HCT116 (cell line): Measurements from ENCODE around the gene ETS2. TPM values are rescaled to one million over a fixed set of nuclear protein-coding genes. Genes with fewer than 3 reads are reported as not detected.

ENCODE experiments used
- ATAC-seq: fragments of 200-7000 bp; cut with Tn5 transposase; 2 replicates; pipeline ENCODE4 v1.9.1; 2020; ENCODE audit warnings: mild to moderate bottlenecking, moderate library complexity
- BruUV-seq: library from RNA; stranded (reverse); fragments of 400-500 nt; replicated peaks from 2 replicates; lab custom pipeline; 2021; lab: Mats Ljungman, UMichigan
- CTCF ChIA-PET: fragments of 300-600 bp; sonication (Branson Sonifier 250); formaldehyde crosslinking; loops from one replicate; lab custom pipeline; 2021; ENCODE audit warnings: antibody characterized with exemption; lab: Charles Lee
- POLR2A ChIA-PET: fragments of 300-600, 350-600 bp; sonication (Branson Sonifier 250); formaldehyde crosslinking; loops from one replicate; lab custom pipeline; 2021; ENCODE audit warnings: antibody characterized with exemption; lab: Charles Lee
- RAD21 ChIA-PET, 2 experiments: fragments of 300-600 bp; sonication (Branson Sonifier 250); formaldehyde crosslinking; loops; one replicate each; lab custom pipeline; 2023; ENCODE audit warnings: low total read pairs in 2 of 2; ENCODE audit not compliant: uncharacterized antibody in 2 of 2, unreplicated experiment in 2 of 2, low non-redundant PET in 1 of 2; lab: Charles Lee
- DNase-seq: peaks from one replicate; pipeline ENCODE4 v3.0.0-alpha.2; 2010; ENCODE audit warnings: low read depth, low spot score
- H2AFZ ChIP-seq: fragments of 200-600 bp; shearing (Covaris generic), sonication (generic); 2 replicates; pipeline ENCODE4 v1.6.1; 2017; ENCODE audit warnings: low read depth, mixed run types, mixed read lengths, antibody characterized with exemption, low read length; ENCODE audit not compliant: poor library complexity, severe bottlenecking
- H3K27ac ChIP-seq: 2 replicates; pipeline ENCODE4 v1.5.1; 2012; ENCODE audit warnings: low read depth, low read length
- H3K27me3 ChIP-seq: fragments of 200-600 bp; sonication (generic); 2 replicates; pipeline ENCODE4 v1.6.1; 2016; ENCODE audit warnings: mixed run types, low read length, mixed read lengths; ENCODE audit not compliant: insufficient read depth
- H3K36me3 ChIP-seq, 2 experiments: fragments of 200-500 bp in 1 of 2; fragments of 200-600 bp in 1 of 2; sonication (Bioruptor generic) in 1 of 2; sonication (generic) in 1 of 2; 2 replicates each; pipeline versions ENCODE4 v1.5.1 to v1.6.1; 2014 to 2016; ENCODE audit warnings: low read length in 2 of 2, inconsistent platforms in 1 of 2, mixed read lengths in 1 of 2, mixed run types in 1 of 2; ENCODE audit not compliant: insufficient read depth in 2 of 2, control insufficient read depth in 1 of 2
- H3K4me1 ChIP-seq, 2 experiments: fragments of 200-600 bp in 1 of 2; sonication (generic) in 1 of 2; 2 replicates each; pipeline versions ENCODE4 v1.5.1 to v1.6.1; 2012 to 2017; ENCODE audit warnings: low read length in 2 of 2, inconsistent platforms in 1 of 2, mild to moderate bottlenecking in 1 of 2, mixed read lengths in 1 of 2, mixed run types in 1 of 2, moderate library complexity in 1 of 2; ENCODE audit not compliant: insufficient read depth in 2 of 2, control insufficient read depth in 1 of 2
- H3K4me2 ChIP-seq: fragments of 200-600 bp; sonication (generic); 2 replicates; pipeline ENCODE4 v1.6.1; 2017; ENCODE audit warnings: mixed run types, low read length, mixed read lengths
- H3K4me3 ChIP-seq, 2 experiments: fragments of 200-600 bp in 1 of 2; sonication (generic) in 1 of 2; replicated peaks in 1 of 2; 2 replicates each; pipeline ENCODE4 v1.5.1; 2011 to 2016; ENCODE audit warnings: low read length in 2 of 2, control low read depth in 1 of 2, low read depth in 1 of 2, mild to moderate bottlenecking in 1 of 2, mixed read lengths in 1 of 2, mixed run types in 1 of 2
- H3K79me2 ChIP-seq: fragments of 200-600 bp; sonication (generic); 2 replicates; pipeline ENCODE4 v1.6.1; 2017; ENCODE audit warnings: mild to moderate bottlenecking, mixed run types, low read length, moderate library complexity, mixed read lengths; ENCODE audit not compliant: insufficient read depth
- H3K9ac ChIP-seq: fragments of 200-600 bp; sonication (generic); 2 replicates; pipeline ENCODE4 v1.6.1; 2016; ENCODE audit warnings: low read length, mixed read lengths
- H3K9me2 ChIP-seq: fragments of 200-600 bp; sonication (generic), shearing (Covaris generic); 2 replicates; pipeline ENCODE4 v1.6.1; 2017; ENCODE audit warnings: mixed run types, mild to moderate bottlenecking, moderate library complexity; ENCODE audit not compliant: insufficient read depth
- H3K9me3 ChIP-seq, 2 experiments: fragments of 200-500 bp in 1 of 2; fragments of 200-600 bp in 1 of 2; sonication (Bioruptor generic) in 1 of 2; sonication (generic) in 1 of 2; 2 replicates each; pipeline ENCODE4 v1.6.1; 2014 to 2017; ENCODE audit warnings: low read length in 2 of 2, mixed read lengths in 2 of 2, inconsistent platforms in 1 of 2, low read depth in 1 of 2, mild to moderate bottlenecking in 1 of 2, mixed run types in 1 of 2, moderate library complexity in 1 of 2; ENCODE audit not compliant: control insufficient read depth in 1 of 2, insufficient read depth in 1 of 2
- H4K20me1 ChIP-seq: fragments of 200-600 bp; sonication (generic), shearing (Covaris generic); 2 replicates; pipeline ENCODE4 v1.6.1; 2017; ENCODE audit warnings: mixed run types, mild to moderate bottlenecking, moderate library complexity; ENCODE audit not compliant: insufficient read depth
- EZH2 ChIP-seq: fragments of 200-600 bp; sonication (generic); IDR thresholded peaks from 2 replicates; pipeline ENCODE4 v1.6.1; 2017; ENCODE audit warnings: antibody characterized with exemption, mixed run types
- JUND ChIP-seq: IDR thresholded peaks from 2 replicates; pipeline ENCODE4 v1.6.1; 2012
- POLR2A ChIP-seq: IDR thresholded peaks from 2 replicates; pipeline ENCODE4 v1.7.0; 2011; ENCODE audit warnings: borderline replicate concordance; ENCODE audit not compliant: insufficient read depth, insufficient read length; ENCODE audit errors: extremely low read depth
- REST ChIP-seq: IDR thresholded peaks from 2 replicates; pipeline ENCODE4 v1.6.1; 2012; ENCODE audit warnings: low read depth
- SP1 ChIP-seq: IDR thresholded peaks from 2 replicates; pipeline ENCODE4 v1.6.1; 2012; ENCODE audit warnings: low read depth
- TCF7L2 ChIP-seq: IDR thresholded peaks from 2 replicates; pipeline ENCODE4 v1.7.0; 2011; ENCODE audit warnings: borderline replicate concordance, inconsistent platforms; ENCODE audit not compliant: insufficient read depth, insufficient read length; ENCODE audit errors: extremely low read depth
- ZFX ChIP-seq: fragments of 450-650 bp; IDR thresholded peaks from 2 replicates; pipeline ENCODE4 v1.6.1; 2017
- intact Hi-C: fragments of 100-400 bp; cut with micrococcal nuclease; formaldehyde crosslinking; loops from 2 replicates; pipeline ENCODE4 v1.10.0; 2022
- total RNA-seq: library from RNA; stranded (reverse); gene quantifications from one replicate; pipeline ENCODE4 v1.2.1, GENCODE V29; 2021; ENCODE audit not compliant: unreplicated experiment

Gene ETS2
- total RNA-seq, 1 experiment from 2014 or later: 32.9 TPM

- no peaks in the 10 kb centered on the region for H3K9me3 ChIP-seq
- H3K9ac ChIP-seq: no peak overlapping the region
- no peaks in the 10 kb centered on the region for H3K9me2 ChIP-seq
- no peaks in the 10 kb centered on the region for H3K27me3 ChIP-seq
- POLR2A ChIA-PET: no interaction called here
- H3K27ac ChIP-seq: no peak overlapping the region
- no peaks in the 10 kb centered on the region for H3K36me3 ChIP-seq
- TF ChIP-seq ZFX (no peak), SP1 (no peak), JUND (no peak), POLR2A (no peak), EZH2 (no peak), REST (no peak), TCF7L2 (no peak)
- H3K4me1 ChIP-seq: no peaks in the 10 kb centered on the region
- H4K20me1 ChIP-seq: no peaks in the 10 kb centered on the region
- DNase-seq (no peak), ATAC-seq (no peak)
- RAD21 ChIA-PET: no interaction called here
- CTCF ChIA-PET: no interaction called here
- H3K4me3 ChIP-seq: no peak overlapping the region
- no TSS peak for BruUV-seq
- intact Hi-C loops: no loop called here
- H3K4me2 ChIP-seq: no peak overlapping the region
- no peak overlapping the region for H2AFZ ChIP-seq
- no peaks in the 10 kb centered on the region for H3K79me2 ChIP-seq
These were observed 38.6 kb upstream of the ETS2 start for GRCh38 chr21:38766987-38767722.
